Chondrocyte (in vitro differentiated cells): ENCODE measurements around the gene SLC9A3. TPM values are rescaled to one million over a fixed set of nuclear protein-coding genes. Genes with fewer than 3 reads are reported as not detected.

Source experiments
- DNase-seq: peaks from one replicate; pipeline ENCODE4 v3.0.0; 2021; ENCODE audit warnings: mixed read lengths, low spot score
- H3K27ac Mint-ChIP-seq: one replicate; pipeline ENCODE4 v1.8.0; 2021; ENCODE audit warnings: mild to moderate bottlenecking, moderate library complexity, mixed read lengths; ENCODE audit not compliant: unreplicated experiment
- H3K27me3 Mint-ChIP-seq: 2 replicates; pipeline ENCODE4 v1.8.0; 2021; ENCODE audit warnings: low read depth, mixed read lengths
- H3K36me3 Mint-ChIP-seq: 2 replicates; pipeline ENCODE4 v1.8.0; 2021; ENCODE audit warnings: low read depth, mixed read lengths
- H3K4me1 Mint-ChIP-seq: 2 replicates; pipeline ENCODE4 v1.8.0; 2021; ENCODE audit warnings: low read depth, mild to moderate bottlenecking, mixed read lengths
- H3K4me3 Mint-ChIP-seq: one replicate; pipeline ENCODE4 v1.8.0; 2021; ENCODE audit warnings: mild to moderate bottlenecking, moderate library complexity, mixed read lengths; ENCODE audit not compliant: unreplicated experiment
- H3K9me3 Mint-ChIP-seq: 2 replicates; pipeline ENCODE4 v1.8.0; 2021; ENCODE audit warnings: low read depth, mixed read lengths
- CTCF ChIP-seq: fragments of 200-600 bp; sonication (generic); IDR thresholded peaks from 2 replicates; pipeline ENCODE4 v1.5.0; 2021; ENCODE audit warnings: antibody characterized with exemption, mild to moderate bottlenecking, moderate library complexity
- total RNA-seq: library from RNA; stranded (reverse); gene quantifications from 3 replicates; pipeline ENCODE4 v1.2.1, GENCODE V29; 2021

Gene SLC9A3
- total RNA-seq, 1 donor from 2014 or later, result 0.95 TPM

- H3K4me3 Mint-ChIP-seq, result no peak overlapping the region
- H3K36me3 Mint-ChIP-seq, result peaks cover 2% of the 10 kb centered on the region
- no peak for TF ChIP-seq CTCF
- DNase-seq, result no peak
- no peak overlapping the region for H3K27ac Mint-ChIP-seq
- peaks cover 9% of the 10 kb centered on the region for H3K9me3 Mint-ChIP-seq
- peaks cover 17% of the 10 kb centered on the region for H3K27me3 Mint-ChIP-seq
- no peaks in the 10 kb centered on the region for H3K4me1 Mint-ChIP-seq
These were observed 30.2 kb upstream of the SLC9A3 start for GRCh38 chr5:554284-554988.

GRCh38 chr5:553874-554273, 29.6 kb upstream of the SLC9A3 start:
- Mint-ChIP-seq H3K9me3 (peaks cover 9% of the 10 kb centered on the region), H3K4me1 (no peaks in the 10 kb centered on the region), H3K27ac (no peak overlapping the region), H3K36me3 (peaks cover 2% of the 10 kb centered on the region), H3K27me3 (peaks cover 18% of the 10 kb centered on the region), H3K4me3 (no peak overlapping the region)
- TF ChIP-seq CTCF, result no peak
- DNase-seq, result no peak

GRCh38 chr5:551406-551805, 27.2 kb upstream of the SLC9A3 start:
- Mint-ChIP-seq H3K36me3 (peaks cover 2% of the 10 kb centered on the region), H3K27ac (no peak overlapping the region), H3K4me3 (no peak overlapping the region), H3K4me1 (peaks cover 4% of the 10 kb centered on the region), H3K9me3 (peaks cover 9% of the 10 kb centered on the region), H3K27me3 (peaks cover 24% of the 10 kb centered on the region)
- TF ChIP-seq CTCF, result no peak
- no peak for DNase-seq

- no peak overlapping the region for H3K27ac Mint-ChIP-seq
- TF ChIP-seq CTCF, result no peak
- DNase-seq, result no peak
- H3K4me3 Mint-ChIP-seq, result no peak overlapping the region
- H3K9me3 Mint-ChIP-seq, result peaks cover 9% of the 10 kb centered on the region
- peaks cover 2% of the 10 kb centered on the region for H3K36me3 Mint-ChIP-seq
- H3K4me1 Mint-ChIP-seq, result peaks cover 4% of the 10 kb centered on the region
- H3K27me3 Mint-ChIP-seq, result peaks cover 24% of the 10 kb centered on the region
These were observed 25.0 kb upstream of the SLC9A3 start for GRCh38 chr5:549229-549628.

- peaks cover 24% of the 10 kb centered on the region for H3K27me3 Mint-ChIP-seq
- no peak for DNase-seq
- peaks cover 2% of the 10 kb centered on the region for H3K36me3 Mint-ChIP-seq
- peaks cover 4% of the 10 kb centered on the region for H3K4me1 Mint-ChIP-seq
- no peak overlapping the region for H3K27ac Mint-ChIP-seq
- no peak for TF ChIP-seq CTCF
- H3K4me3 Mint-ChIP-seq, result no peak overlapping the region
- peaks cover 9% of the 10 kb centered on the region for H3K9me3 Mint-ChIP-seq
These were observed 24.0 kb upstream of the SLC9A3 start for GRCh38 chr5:548256-548655.
